GM21619 (cell line): Measurements from ENCODE around the gene LRPPRC.

Source experiments
- ATAC-seq: cut with Tn5 transposase; IDR thresholded peaks from one replicate; pipeline ENCODE4 v1.9.1; 2021; ENCODE audit not compliant: unreplicated experiment

Gene LRPPRC

DNA sequence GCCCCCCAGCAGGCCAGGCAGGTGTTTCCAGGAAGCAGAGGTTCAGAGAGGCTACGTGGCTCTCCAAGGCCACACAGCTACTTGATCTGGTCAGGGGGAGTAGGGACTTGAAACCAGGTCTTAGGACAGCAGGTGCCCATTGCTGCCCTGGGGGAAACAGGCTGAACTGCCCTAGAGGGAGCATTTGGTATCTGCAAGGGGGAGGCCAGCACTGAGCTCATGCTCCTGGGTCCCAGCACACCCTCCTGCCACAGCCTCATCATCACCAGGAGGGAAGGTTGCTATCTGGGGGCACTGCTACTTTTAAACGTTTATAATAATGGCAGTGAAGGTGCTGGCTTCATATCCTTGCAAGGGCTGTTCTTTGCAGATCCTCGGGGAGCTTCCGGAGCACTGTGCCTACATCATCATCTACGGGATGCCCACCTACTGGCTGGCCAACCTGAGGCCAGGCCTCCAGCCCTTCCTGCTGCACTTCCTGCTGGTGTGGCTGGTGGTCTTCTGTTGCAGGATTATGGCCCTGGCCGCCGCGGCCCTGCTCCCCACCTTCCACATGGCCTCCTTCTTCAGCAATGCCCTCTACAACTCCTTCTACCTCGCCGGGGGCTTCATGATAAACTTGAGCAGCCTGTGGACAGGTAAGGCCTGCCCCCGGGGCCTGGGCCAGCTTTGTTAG, 120.9 kb downstream of the LRPPRC start:
- ATAC-seq, result no peak

DNA sequence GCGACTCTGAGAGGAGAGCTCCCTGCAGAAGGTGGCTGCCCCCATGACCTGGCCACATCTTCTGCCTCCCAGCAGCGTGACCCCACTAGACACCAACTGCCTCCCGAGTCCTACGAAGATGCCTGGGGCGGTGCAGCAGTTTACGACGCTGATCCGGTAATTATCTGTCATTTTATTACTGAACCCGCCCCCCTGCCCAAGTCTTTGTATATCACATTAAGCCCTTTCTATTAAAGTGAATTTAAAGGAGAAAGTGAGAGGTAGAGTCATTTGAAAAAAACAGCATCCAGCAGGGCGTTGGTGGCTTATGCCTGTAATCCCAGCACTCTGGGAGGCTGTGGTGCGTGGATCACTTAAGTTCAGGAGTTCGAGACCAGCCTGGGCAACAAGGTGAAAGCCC, 123.6 kb downstream of the LRPPRC start:
- ATAC-seq, result no peak

DNA sequence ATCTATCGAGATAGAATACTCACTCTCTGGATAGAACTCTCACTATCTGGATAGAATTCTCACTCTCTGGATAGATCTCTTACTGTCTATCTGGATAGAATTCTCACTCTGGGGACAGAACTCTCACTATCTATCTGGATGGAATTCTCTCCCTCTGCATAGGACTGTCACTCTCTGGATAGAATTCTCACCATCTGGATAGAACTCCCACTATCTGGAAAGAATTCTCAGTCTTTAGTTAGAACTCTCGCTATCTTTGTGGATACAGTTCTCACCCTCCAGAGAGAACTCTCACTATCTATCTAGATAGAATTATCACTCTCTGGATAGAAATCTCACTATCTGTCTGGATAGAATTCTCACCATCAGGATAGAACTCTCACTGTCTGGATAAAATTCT, 140.5 kb downstream of the LRPPRC start:
- no peak for ATAC-seq

GRCh38 chr2:43854671-43855070, 141.1 kb downstream of the LRPPRC start:
- ATAC-seq, result no peak

- no peak for ATAC-seq
Observed at GRCh38 chr2:43853141-43854081, 142.4 kb downstream of the LRPPRC start.

GRCh38 chr2:43852196-43852730, 143.5 kb downstream of the LRPPRC start:
- no peak for ATAC-seq

DNA sequence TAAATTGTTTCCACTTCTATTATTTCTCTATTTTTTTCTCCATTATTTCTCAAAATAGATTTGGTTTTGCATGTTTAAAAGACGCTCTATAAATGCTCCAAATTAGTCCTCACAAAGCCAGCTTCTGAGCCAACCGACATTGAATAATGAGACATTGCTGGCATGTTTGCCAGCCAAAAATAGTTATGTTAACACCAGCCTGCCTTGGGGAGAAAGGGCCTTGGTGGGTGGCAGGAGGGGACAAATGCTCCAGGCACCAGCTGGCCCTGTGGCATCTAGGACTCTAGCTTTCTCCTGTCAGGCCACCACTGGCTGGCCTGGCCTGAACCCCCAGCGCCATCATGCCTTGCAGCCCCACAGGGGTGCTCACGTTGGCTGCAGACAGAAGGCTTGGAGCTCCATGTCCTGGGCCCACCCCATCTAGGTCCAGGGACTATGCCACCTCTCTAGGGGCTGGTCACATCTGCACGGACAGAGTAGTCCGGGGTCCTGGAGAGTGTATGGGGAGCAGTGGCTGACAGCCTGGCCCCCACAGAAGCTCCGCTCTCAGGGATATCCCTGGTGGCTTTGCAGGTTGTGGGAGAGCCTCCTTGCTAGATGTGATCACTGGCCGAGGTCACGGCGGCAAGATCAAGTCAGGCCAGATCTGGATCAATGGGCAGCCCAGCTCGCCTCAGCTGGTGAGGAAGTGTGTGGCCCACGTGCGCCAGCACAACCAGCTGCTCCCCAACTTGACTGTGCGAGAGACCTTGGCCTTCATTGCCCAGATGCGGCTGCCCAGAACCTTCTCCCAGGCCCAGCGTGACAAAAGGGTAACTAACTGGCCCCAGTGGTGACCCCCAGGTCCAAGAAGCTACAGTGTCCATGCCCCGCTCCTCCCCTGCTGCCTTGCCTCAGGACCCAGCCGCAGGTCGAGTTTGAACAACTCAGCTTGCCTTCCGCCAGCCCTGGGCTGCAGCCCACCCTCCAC, 144.5 kb downstream of the LRPPRC start:
- no peak for ATAC-seq

- no peak for ATAC-seq
Observed at GRCh38 chr2:43848214-43848613, 147.6 kb downstream of the LRPPRC start.

GRCh38 chr2:43846140-43846793, 149.5 kb downstream of the LRPPRC start:
- ATAC-seq, result no peak

- no peak for ATAC-seq
Observed at GRCh38 chr2:43845181-43845580, 150.6 kb downstream of the LRPPRC start.

DNA sequence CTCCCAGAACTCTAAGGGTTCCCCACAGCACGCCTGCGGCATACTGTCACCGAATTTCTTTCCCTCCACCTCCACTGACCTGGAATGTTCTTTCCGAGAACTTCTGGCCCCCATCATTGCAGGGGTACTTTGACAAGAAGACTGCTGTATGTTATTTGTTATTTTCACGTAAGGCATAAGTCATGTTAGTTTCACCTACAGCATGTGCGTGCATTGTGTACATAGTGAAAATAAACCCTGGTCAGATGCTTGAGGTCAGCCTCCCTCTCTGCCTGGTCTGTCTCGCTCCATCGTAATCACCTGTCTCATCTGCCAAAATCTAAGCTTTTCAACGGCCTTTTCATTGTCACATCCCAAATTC, 152.9 kb downstream of the LRPPRC start:
- no peak for ATAC-seq

DNA sequence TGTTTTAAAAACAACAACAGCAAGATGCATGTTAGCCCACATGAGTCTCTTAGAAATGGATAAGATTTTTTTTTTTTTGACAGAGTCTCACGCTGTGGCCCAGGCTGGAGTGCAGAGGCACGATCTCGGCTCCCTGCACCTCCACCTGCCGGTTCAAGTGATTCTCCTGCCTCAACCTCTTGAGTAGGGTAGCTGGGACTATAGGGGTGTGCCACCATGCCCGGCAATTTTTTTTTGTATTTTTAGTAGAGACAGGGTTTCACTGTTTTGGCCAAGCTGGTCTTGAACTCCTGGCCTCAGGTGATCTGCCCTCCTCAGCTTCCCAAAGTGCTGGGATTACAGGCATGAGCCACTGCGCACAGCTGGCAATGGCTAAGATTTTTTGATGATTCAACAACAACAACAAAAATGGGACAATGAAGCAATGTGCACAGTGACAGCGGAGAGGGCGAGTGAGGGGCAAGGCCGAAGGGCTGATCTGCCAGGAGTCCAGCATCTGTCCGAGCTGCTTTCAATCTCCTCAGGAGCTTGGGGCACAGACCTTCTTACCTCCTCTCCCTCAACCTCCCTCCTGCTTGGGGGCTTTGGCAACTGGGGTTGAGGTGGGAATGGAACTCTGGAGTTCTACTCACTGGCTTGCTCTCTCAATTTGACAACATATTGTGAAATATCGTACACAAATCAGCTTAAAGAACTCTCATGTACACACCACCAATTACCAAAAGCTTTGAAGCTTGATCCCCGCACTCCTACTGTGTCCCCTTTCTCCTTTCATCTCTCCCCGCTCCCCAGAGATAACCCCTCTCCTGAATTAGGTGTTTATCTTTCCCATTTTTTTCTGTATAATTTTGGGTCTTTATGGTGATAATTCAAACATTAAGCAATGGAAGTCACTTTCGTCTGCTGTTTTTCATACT, 153.6 kb downstream of the LRPPRC start:
- no peak for ATAC-seq

GRCh38 chr2:43840965-43841364, 154.8 kb downstream of the LRPPRC start:
- no peak for ATAC-seq

GRCh38 chr2:43839776-43840564, 155.8 kb downstream of the LRPPRC start:
- ATAC-seq, result no peak

DNA sequence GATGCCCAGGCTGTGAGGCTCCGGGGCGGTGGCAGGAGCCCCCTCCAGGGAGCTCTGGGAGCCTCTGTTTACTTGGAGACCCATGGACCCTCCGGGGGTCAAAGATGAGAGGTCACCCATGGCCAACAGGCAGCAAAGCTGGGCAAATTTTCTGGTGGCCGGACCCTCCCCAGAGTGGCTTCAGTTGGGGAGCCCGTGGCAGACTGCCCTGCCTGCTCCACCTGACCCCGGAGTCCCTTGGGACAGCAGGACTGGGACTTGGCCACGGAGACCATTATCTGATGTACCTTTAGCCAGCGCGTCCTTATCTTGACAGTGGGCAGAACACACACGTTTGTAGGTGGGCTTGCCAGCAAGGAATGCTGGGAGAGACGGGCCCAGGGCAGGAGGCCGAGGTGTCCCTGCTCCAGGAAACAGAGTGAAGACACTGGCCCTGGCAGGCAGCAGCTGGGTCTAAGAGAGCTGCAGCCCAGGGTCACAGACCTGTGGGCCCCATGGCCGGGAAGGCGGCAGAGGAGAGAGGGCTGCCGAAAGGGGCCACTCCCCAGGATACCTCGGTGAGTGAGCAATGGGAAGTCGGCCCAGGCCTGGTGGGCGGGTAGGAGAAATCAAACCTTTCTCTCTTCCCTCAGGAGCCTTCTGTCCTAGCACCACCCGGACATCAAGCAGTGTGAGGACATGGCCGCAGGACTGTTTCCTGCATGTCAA, 157.1 kb downstream of the LRPPRC start, which contains the start of the genes ABCG5 and ABCG8:
Gene ABCG5 (minus strand): TSS at position 280 of the 708 bp plus-strand sequence. CDS start 160 bp downstream, at position 120.
Gene ABCG8 (plus strand): TSS at position 412 of the 708 bp plus-strand sequence. CDS start 83 bp downstream, at position 495.
- no peak for ATAC-seq

- ATAC-seq, result no peak
Observed at GRCh38 chr2:43837831-43838559, 157.8 kb downstream of the LRPPRC start.

DNA sequence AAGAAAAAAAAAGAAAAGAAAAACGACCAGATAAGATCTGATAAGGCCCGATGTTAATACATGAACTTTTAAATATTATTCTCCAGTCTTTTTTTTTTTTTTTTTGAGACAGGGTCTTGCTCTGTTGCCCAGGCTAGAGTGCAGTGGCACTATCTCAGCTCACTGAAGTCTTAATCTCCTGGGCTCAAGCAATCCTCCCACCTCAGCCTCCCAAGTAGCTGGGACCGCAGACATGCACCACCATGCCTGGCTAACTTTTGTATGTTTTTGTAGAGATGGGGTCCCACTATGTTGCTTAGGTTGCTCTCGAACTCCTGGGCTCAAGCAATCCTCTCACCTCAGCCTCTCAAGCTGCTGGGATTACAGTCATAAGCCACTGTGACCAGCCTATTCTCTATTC, 158.8 kb downstream of the LRPPRC start:
- ATAC-seq, result no peak
